GM12874 (cell line): ENCODE results near the gene INO80D.

Source experiments
- CTCF ChIP-seq: IDR thresholded peaks from 2 replicates; pipeline ENCODE4 v1.5.1; 2011; ENCODE audit warnings: low read depth, mild to moderate bottlenecking, control low read depth, low read length, moderate library complexity; ENCODE audit not compliant: insufficient read depth

Gene INO80D

GRCh38 chr2:206108713-206109112, 22.7 kb upstream of the INO80D start:
- no peak for TF ChIP-seq CTCF

- no peak for TF ChIP-seq CTCF
Measured at GRCh38 chr2:206105541-206105940, 19.6 kb upstream of the INO80D start.

- no peak for TF ChIP-seq CTCF
Measured at GRCh38 chr2:206105038-206105437, 19.1 kb upstream of the INO80D start.

- no peak for TF ChIP-seq CTCF
Measured at GRCh38 chr2:206098471-206098870, 12.5 kb upstream of the INO80D start.

GRCh38 chr2:206096876-206097275, 10.9 kb upstream of the INO80D start:
- TF ChIP-seq CTCF, result no peak

GRCh38 chr2:206095536-206096332, 9.8 kb upstream of the INO80D start:
- TF ChIP-seq CTCF, result no peak

GRCh38 chr2:206092297-206092696, 6.3 kb upstream of the INO80D start:
- no peak for TF ChIP-seq CTCF
